Keratinocyte (primary cell): ENCODE measurements around the gene DOCK1.

ENCODE experiments used
- EZH2 ChIP-seq: IDR thresholded peaks from one replicate; pipeline ENCODE4 v1.6.1; 2012; ENCODE audit warnings: inconsistent platforms, mild to moderate bottlenecking, low read length, moderate library complexity
- TF ChIP-seq, protein P1 (sequence below), 3 experiments: IDR thresholded peaks in 1 of 3; conservative IDR thresholded peaks in 1 of 3; optimal IDR thresholded peaks in 1 of 3; 2 replicates in 2 of 3; 3 replicates in 1 of 3; pipeline versions ENCODE3 to v1.5.1; 2011; ENCODE audit warnings: low read length in 3 of 3, mild to moderate bottlenecking in 3 of 3, moderate library complexity in 2 of 3, control low read depth in 1 of 3, inconsistent platforms in 1 of 3; ENCODE audit not compliant: insufficient read depth in 2 of 3; ENCODE audit errors: extremely low read depth in 1 of 3

DNA sequence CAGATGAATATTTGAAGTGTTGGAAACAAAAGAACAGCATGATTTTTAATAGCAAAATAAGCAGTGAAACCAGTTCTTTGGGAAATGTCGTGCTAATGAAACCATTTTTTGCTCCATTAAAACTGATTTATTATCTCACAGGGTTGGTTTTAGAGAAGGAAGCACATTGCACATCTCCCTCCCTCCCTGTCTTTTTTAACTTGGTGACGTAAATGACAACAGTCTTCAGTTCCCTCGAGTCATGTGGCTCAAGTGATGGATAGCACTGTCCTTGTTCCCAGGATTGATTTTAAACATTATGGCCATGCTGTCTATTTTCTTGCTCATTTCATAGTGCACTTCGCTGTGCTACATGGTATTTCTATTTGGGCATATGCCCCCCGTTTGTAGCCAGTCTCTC, 105.9 kb downstream of the DOCK1 start:
- TF ChIP-seq, protein P1, sequence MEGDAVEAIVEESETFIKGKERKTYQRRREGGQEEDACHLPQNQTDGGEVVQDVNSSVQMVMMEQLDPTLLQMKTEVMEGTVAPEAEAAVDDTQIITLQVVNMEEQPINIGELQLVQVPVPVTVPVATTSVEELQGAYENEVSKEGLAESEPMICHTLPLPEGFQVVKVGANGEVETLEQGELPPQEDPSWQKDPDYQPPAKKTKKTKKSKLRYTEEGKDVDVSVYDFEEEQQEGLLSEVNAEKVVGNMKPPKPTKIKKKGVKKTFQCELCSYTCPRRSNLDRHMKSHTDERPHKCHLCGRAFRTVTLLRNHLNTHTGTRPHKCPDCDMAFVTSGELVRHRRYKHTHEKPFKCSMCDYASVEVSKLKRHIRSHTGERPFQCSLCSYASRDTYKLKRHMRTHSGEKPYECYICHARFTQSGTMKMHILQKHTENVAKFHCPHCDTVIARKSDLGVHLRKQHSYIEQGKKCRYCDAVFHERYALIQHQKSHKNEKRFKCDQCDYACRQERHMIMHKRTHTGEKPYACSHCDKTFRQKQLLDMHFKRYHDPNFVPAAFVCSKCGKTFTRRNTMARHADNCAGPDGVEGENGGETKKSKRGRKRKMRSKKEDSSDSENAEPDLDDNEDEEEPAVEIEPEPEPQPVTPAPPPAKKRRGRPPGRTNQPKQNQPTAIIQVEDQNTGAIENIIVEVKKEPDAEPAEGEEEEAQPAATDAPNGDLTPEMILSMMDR (optimal IDR thresholded peaks at IDR 0.05 in 1 of 3, IDR thresholded peaks at IDR 0.05 in 1 of 3, conservative IDR thresholded peaks at IDR 0.05 in 1 of 3; ENCODE audit: extremely low read depth in 1 of 3, insufficient read depth in 2 of 3, low read length in 3 of 3): no peak
- no peak for TF ChIP-seq EZH2
